GM23338 (cell line): ENCODE measurements around the gene TEX35. TPM values are rescaled to one million over a fixed set of nuclear protein-coding genes. Genes with fewer than 3 reads are reported as not detected.
A peak's percentile ranks its signal among the peaks of the same experiment; 100 is the strongest.

Experiments
- ATAC-seq: fragments of 200-7000 bp; cut with Tn5 transposase; 3 replicates; pipeline ENCODE4 v1.9.1; 2020
- DNase-seq: peaks from one replicate; pipeline ENCODE4 v3.0.0-alpha.2; 2015; ENCODE audit warnings: low spot score
- H2AFZ ChIP-seq: fragments of 200-600 bp; sonication (generic); 2 replicates; pipeline ENCODE4 v1.8.0; 2016; ENCODE audit warnings: antibody characterized with exemption, mild to moderate bottlenecking, moderate library complexity
- H3F3A ChIP-seq: fragments of 200-600 bp; sonication (generic); replicated peaks from 2 replicates; pipeline ENCODE4 v1.8.0; 2017; ENCODE audit warnings: antibody characterized with exemption, mixed run types, low read depth
- H3K27ac ChIP-seq: fragments of 200-600 bp; sonication (generic); 2 replicates; pipeline ENCODE4 v1.6.1; 2016; ENCODE audit warnings: low read depth
- H3K27me3 ChIP-seq: fragments of 200-600 bp; sonication (generic); 2 replicates; pipeline ENCODE4 v1.8.0; 2016; ENCODE audit warnings: mild to moderate bottlenecking, mixed run types, moderate library complexity; ENCODE audit not compliant: insufficient read depth
- H3K36me3 ChIP-seq: fragments of 200-600 bp; sonication (generic); 2 replicates; pipeline ENCODE4 v1.8.0; 2016; ENCODE audit warnings: mild to moderate bottlenecking; ENCODE audit not compliant: insufficient read depth
- H3K4me1 ChIP-seq: fragments of 200-600 bp; sonication (generic); 2 replicates; pipeline ENCODE4 v1.8.0; 2016; ENCODE audit warnings: mild to moderate bottlenecking, moderate library complexity; ENCODE audit not compliant: insufficient read depth
- H3K4me2 ChIP-seq: fragments of 200-600 bp; sonication (generic); 2 replicates; pipeline ENCODE4 v1.7.1; 2017; ENCODE audit warnings: mixed run types
- H3K4me3 ChIP-seq: fragments of 200-600 bp; sonication (generic); 2 replicates; pipeline ENCODE4 v1.6.1; 2016; ENCODE audit warnings: mixed run types
- H3K79me2 ChIP-seq: fragments of 200-600 bp; sonication (generic); replicated peaks from 2 replicates; pipeline ENCODE4 v1.8.0; 2017; ENCODE audit warnings: mild to moderate bottlenecking; ENCODE audit not compliant: insufficient read depth
- H3K9me2 ChIP-seq: fragments of 200-600 bp; sonication (generic); 2 replicates; pipeline ENCODE4 v1.8.0; 2017; ENCODE audit not compliant: insufficient read depth
- H4K20me1 ChIP-seq: fragments of 200-600 bp; sonication (generic); replicated peaks from 2 replicates; pipeline ENCODE4 v1.8.0; 2017; ENCODE audit warnings: mild to moderate bottlenecking; ENCODE audit not compliant: insufficient read depth
- H3K27ac Mint-ChIP-seq: 2 replicates; pipeline ENCODE4 v1.8.0; 2020; ENCODE audit warnings: inconsistent platforms, mild to moderate bottlenecking, moderate library complexity, mixed read lengths
- H3K27me3 Mint-ChIP-seq: 3 replicates; pipeline ENCODE4 v1.8.0; 2022; ENCODE audit warnings: low read depth, mild to moderate bottlenecking, moderate library complexity, mixed read lengths, inconsistent platforms; ENCODE audit not compliant: insufficient read depth, poor library complexity
- H3K36me3 Mint-ChIP-seq: 3 replicates; pipeline ENCODE4 v1.8.0; 2021; ENCODE audit warnings: low read depth, mild to moderate bottlenecking, inconsistent platforms, moderate library complexity, mixed read lengths
- H3K4me1 Mint-ChIP-seq: 3 replicates; pipeline ENCODE4 v1.8.0; 2020; ENCODE audit warnings: mild to moderate bottlenecking, inconsistent platforms, mixed read lengths
- H3K4me3 Mint-ChIP-seq: 3 replicates; pipeline ENCODE4 v1.8.0; 2021; ENCODE audit warnings: moderate library complexity, mild to moderate bottlenecking, inconsistent platforms, mixed read lengths
- H3K9me3 Mint-ChIP-seq: 3 replicates; pipeline ENCODE4 v1.8.0; 2020; ENCODE audit warnings: moderate library complexity, mild to moderate bottlenecking, inconsistent platforms, mixed read lengths
- CTCF ChIP-seq, 2 experiments: fragments of 200-600 bp in 1 of 2; sonication (generic) in 1 of 2; conservative IDR thresholded peaks; 2 replicates each; pipeline versions ENCODE4 v1.5.1 to v1.6.1; 2016 to 2017; ENCODE audit warnings: antibody characterized with exemption in 2 of 2, low read depth in 2 of 2, mild to moderate bottlenecking in 2 of 2, moderate library complexity in 1 of 2
- JUNB ChIP-seq: IDR thresholded peaks from one replicate; pipeline ENCODE4 v1.6.1; 2016; ENCODE audit warnings: antibody characterized with exemption; ENCODE audit not compliant: unreplicated experiment
- REST ChIP-seq: IDR thresholded peaks from one replicate; pipeline ENCODE4 v1.6.1; 2018; ENCODE audit warnings: antibody characterized with exemption; ENCODE audit not compliant: unreplicated experiment
- ZNF462 ChIP-seq: fragments of 250-450 bp; sonication (Bioruptor Pico); IDR thresholded peaks from 2 replicates; pipeline ENCODE4 v1.5.0; 2020; ENCODE audit warnings: mild to moderate bottlenecking, moderate library complexity
- polyA plus RNA-seq: library from polyadenylated mRNA; unstranded; fragments of >200 nt; fragmentation: Nextera tagmentation; extraction: Ambion mirVana; gene quantifications from 2 replicates; pipeline ENCODE4 v1.2.1, GENCODE V29; 2016
- total RNA-seq: library from RNA; depleted of rRNA; stranded (reverse); fragments of >200 nt; shearing (Covaris generic); gene quantifications from 2 replicates; pipeline ENCODE4 v1.2.3, GENCODE V29; 2014

TEX35 gene
- total and polyA plus RNA-seq, 2 experiments from 2014 or later: not detected

GRCh38 chr1:178477841-178478240, 35.1 kb upstream of the TEX35 start:
- H3K4me1 ChIP-seq: peaks cover 21% of the 10 kb centered on the region
- H3K27me3 ChIP-seq: no peaks in the 10 kb centered on the region
- no peaks in the 10 kb centered on the region for H4K20me1 ChIP-seq
- Mint-ChIP-seq H3K4me3 (no peak overlapping the region), H3K27me3 (peaks cover 2% of the 10 kb centered on the region), H3K9me3 (no peaks in the 10 kb centered on the region), H3K4me1 (peaks cover 20% of the 10 kb centered on the region), H3K36me3 (peaks cover 22% of the 10 kb centered on the region; the same call in 2 of the 3 replicates), H3K27ac (no peak overlapping the region)
- peak overlapping the region; percentile 43; the same call in 1 of the 2 replicates for H3K27ac ChIP-seq
- H3K79me2 ChIP-seq: no peaks in the 10 kb centered on the region
- H2AFZ ChIP-seq: no peak overlapping the region
- no peaks in the 10 kb centered on the region for H3F3A ChIP-seq
- peaks cover 17% of the 10 kb centered on the region; the same call in 1 of the 2 replicates for H3K36me3 ChIP-seq
- no peak for TF ChIP-seq CTCF (conservative IDR thresholded peaks at IDR 0.05; ENCODE audit: low read depth in 2 of 2)
- H3K4me3 ChIP-seq: no peak overlapping the region
- no peak overlapping the region for H3K4me2 ChIP-seq
- H3K9me2 ChIP-seq: no peaks in the 10 kb centered on the region
- ATAC-seq: no peak; the same call in 2 of the 3 replicates
- no peak for DNase-seq

- Mint-ChIP-seq H3K27ac (peak overlapping the region; percentile 63; the same call in 1 of the 2 replicates), H3K36me3 (peaks cover 7% of the 10 kb centered on the region), H3K9me3 (no peaks in the 10 kb centered on the region), H3K4me1 (peaks cover 6% of the 10 kb centered on the region), H3K4me3 (no peak overlapping the region), H3K27me3 (peaks cover 10% of the 10 kb centered on the region)
- DNase-seq (no peak), ATAC-seq (no peak)
- TF ChIP-seq ZNF462 (CRISPR knock-in tag): no peak
- no peak for TF ChIP-seq JUNB
- no peak for TF ChIP-seq REST
- Histone ChIP-seq H3K36me3 (no peaks in the 10 kb centered on the region), H3K27me3 (no peaks in the 10 kb centered on the region), H3K4me1 (no peaks in the 10 kb centered on the region), H3K4me3 (no peak overlapping the region), H4K20me1 (no peaks in the 10 kb centered on the region), H3F3A (0 out of 2 replicates have a peak, but pooled peaks cover 6% of the 10 kb centered on the region), H3K9me2 (no peaks in the 10 kb centered on the region), H3K27ac (no peak overlapping the region), H3K79me2 (no peaks in the 10 kb centered on the region), H2AFZ (no peak overlapping the region), H3K4me2 (no peak overlapping the region)
These were observed 29.5 kb upstream of the TEX35 start for GRCh38 chr1:178483251-178483957.
